Measurements from ENCODE around the gene RIPPLY3.
A peak's percentile ranks its signal among the peaks of the same experiment; 100 is the strongest.

RIPPLY3 gene

DNA sequence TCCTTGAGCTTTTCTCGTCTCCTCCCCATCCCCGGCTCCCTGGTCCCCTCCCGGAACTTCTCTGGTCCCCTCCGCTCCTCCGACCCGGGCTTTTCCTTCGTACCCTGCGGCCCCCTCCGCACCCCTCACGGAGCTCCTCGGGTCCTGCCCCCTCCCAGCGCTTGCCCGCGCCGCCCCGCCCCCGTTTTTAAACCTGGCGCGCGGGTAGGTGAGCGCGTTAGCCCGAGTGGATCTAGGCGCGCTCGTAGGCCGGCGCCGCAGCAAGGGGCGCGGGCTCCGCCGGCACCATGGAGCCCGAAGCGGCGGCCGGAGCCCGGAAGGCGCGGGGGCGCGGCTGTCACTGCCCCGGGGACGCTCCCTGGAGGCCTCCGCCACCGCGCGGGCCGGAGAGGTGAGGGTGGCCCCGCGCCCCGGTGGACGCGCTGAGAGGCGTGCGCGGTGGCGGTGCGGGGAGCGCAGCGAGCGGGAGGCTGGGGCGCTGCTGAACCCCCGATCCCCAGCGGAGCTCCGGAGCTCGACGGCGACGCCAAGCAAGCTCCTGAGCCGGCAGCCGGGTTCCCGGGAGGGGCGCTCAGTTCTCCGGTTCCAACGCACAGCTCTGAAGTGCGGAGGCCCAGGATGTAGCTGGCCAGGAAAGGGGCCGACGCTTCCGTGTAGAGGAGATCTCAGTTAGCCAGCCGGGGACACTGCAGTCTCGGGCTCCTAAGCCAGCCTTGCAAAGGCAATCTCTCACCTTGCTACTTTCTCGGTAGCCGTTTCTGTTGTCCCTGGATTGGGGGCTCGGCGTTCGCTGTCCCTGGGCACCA lies at the start of gene RIPPLY3:
TSS of gene RIPPLY3 (plus strand) at position 217 of the 806 bp plus-strand sequence. CDS start at position 288, 71 bp downstream.
- DNase-seq, result no peak

GRCh38 chr21:36959020-36959835 lies 47.3 kb upstream of the RIPPLY3 start:
- DNase-seq, result peak; percentile 28

GRCh38 chr21:36960676-36961284 lies 45.7 kb upstream of the RIPPLY3 start:
- no peak for DNase-seq

DNA sequence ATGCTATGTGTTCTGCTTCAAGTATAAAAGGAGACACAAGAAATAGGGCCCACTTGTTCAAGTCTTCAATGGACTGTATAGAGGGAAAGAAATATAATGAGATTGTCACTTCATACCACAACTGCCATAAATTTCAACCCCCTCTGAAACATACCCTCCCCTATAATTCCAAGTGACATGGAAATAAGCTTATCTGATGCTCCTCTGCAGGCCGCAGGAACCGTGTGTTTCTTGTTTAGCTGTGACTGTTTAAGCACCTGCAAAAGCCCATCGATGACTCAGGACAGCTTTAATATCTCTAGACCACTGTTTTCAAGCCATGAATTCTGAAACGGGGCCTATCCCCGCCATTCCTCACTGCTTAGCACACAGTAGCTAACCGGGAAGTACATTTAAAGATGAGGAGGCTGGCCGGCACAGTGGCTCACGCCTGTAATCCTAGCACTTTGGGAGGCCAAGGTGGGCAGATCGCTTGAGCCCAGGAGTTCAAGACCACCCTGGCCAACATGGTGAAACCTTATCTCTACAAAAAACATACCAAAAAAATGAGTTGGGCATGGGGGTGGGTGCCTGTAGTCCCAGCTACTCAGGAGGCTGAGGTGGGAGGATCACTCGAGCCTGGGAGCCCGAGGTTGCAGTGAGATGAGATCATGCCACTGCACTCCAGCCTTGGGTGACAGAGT lies 44.3 kb upstream of the RIPPLY3 start:
- DNase-seq, result no peak

- no peak for DNase-seq
These were observed 42.1 kb upstream of the RIPPLY3 start for GRCh38 chr21:36964398-36964797.

- DNase-seq, result no peak
These were observed 41.4 kb upstream of the RIPPLY3 start for GRCh38 chr21:36964827-36965719.

GRCh38 chr21:36965720-36966065 lies 40.8 kb upstream of the RIPPLY3 start:
- no peak for DNase-seq

- peak; percentile 60 for DNase-seq
These were observed 40.3 kb upstream of the RIPPLY3 start, which contains the start of gene HLCS for GRCh38 chr21:36966066-36966820. TSS of gene HLCS (minus strand) at chr21:36966669. CDS start at chr21:36966638, 31 bp downstream.

- no peak for DNase-seq
These were observed 39.4 kb upstream of the RIPPLY3 start for GRCh38 chr21:36966821-36967768.

DNA sequence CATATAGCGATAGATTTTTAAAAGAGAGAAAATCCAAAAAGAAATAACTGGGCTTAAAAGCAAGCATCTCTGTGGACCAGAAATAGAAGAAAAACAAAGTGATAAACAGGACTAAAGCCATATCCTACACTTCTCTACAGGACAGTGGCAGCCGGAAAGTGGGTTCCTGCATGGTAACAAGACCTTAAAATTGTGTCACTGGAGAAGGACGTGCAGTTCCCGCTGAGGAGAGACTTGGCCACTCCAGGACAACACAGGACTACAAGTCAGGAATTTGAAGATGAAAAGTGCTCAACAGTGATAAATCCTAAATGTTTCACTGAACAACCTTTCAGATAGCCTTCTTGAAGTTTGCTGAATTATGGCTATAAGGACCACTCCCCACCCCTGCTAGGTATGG lies 38.1 kb upstream of the RIPPLY3 start:
- no peak for DNase-seq

DNA sequence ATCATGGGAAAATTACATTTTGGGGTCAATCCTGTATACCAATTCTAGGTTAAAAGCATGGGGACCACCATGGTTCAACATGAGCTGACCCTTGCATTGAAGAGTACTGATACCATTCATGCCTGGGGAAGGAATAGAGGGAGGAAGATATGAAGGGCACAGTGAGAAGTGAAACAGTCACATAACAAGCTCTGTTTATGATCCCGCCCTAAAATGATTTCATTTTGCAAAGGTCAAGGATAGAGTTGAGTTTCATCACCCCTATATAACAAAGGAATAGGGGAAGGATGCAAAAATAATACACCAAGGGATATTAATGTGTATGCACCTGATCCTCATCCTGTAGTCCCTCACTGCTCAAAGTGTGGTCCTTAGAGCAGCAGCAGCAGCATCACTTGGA lies 37.5 kb upstream of the RIPPLY3 start:
- DNase-seq, result no peak

DNA sequence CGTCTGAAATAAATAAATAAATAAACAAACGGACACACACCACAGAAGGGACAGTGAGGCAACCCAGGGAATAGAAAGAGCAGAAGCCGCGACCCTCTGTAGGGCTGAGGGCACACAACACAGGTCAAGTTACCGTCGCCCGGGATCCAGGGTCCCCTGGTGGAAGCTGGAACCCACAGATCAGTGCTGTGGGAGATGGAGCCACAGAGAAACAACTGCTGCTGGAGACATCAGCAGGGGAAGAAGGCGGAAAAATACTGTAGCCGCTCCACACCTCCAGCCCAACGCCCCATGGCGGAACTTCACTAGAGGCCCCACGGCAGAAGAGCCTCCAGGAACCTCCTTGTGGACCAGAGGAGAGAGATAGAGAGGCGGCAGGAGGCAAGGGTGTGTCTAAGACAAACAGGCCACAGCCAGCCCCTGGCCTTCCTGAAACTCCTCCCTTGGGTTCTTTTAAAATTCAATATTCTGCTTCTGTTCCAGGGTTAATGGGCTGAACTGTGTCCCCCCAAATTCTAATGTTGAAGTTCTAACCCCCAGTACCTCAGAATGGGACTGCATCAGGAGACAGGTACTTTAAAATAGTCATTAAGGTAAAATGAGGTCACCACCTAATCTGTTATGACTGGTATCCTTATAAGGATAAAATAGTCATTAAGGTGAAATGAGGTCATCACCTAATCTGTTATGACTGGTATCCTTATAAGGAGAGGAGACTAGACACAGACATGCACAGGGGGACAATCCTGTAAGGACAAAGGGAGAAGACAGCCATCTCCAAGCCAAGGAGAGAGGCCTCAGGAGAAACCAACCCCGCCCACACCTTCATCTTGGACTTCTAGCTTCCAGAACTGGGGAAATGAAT lies 32.3 kb upstream of the RIPPLY3 start:
- no peak for DNase-seq

DNA sequence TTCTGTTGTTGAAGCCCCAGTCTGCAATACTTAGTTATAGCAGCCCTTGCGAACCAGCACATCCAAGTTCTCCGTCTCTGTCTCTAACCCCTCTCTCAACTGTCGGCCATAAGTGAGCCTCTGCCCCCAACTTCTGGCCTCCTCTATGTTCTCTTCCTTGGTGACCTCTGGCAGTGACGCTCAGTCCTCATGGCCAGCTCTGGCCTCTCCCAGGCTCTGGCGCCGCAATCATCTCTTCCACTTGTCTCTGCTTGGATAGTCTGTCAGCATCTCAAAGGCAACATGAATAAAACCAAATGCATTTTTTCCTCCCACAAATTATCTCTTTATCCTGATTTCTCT lies 31.7 kb upstream of the RIPPLY3 start:
- DNase-seq, result no peak

DNA sequence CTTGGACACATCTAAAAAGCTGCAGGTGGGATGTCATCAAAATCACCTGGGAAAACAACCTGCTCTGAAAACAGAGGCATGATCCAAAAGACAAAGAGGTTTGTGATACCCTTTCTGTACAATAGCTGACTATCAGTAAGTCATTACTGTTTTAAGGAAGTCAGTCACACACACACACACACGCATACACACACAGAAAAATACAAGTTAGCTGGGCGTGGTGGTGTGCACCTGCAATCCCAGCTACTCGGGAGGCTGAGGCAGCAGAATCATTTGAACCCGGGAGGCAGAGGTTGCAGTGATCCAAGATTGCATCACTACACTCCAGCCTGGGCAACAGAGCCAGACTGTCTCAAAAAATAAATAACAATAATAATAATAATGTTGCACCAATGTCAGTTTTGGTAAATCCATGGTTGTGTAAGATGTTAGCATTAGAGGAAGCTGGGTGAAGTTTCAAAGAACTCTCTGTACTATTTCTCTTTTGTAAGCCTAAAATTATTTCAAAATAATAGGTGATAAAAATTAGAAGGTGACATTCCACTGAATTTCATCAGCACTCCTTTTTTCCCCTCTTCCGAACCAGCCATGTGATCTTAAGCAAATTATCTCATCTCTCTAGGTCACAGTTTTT lies 30.2 kb upstream of the RIPPLY3 start:
- no peak for DNase-seq

DNA sequence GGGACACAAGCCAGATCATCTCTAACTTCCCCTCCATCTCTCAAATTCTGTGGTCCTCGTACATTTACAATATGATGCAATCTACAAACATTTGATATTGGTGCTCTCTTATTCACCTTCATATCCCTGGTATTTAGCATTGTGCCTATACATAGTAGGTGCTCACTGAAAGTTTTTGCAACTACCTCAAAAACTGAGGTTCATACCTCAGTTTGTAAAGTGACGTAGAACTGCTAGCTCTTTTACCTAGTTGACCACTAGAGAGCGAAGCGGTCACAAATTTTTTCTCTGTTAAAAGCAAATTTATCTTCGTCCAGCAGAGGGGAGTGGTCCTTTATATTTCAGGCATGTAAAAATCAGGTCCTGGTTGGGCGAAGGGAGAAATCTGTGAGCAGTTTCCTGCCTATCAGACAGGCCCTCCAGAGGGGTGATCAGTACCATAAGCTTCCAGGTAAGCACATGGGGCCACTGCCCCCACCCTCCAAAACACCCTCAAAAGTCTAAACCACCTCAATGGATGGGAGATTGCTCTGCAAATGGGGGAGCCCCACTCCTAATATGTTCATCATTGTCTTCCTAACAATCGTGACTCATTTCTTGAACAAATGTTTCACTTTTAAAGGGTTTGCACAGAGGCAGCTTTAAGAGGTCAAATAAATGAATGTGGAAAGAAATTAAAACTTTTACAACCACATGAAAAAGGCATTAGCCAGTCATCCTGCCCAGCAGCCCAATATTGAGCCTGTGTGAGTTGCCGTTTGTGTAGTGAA lies 29.4 kb upstream of the RIPPLY3 start:
- DNase-seq, result peak; percentile 58

DNA sequence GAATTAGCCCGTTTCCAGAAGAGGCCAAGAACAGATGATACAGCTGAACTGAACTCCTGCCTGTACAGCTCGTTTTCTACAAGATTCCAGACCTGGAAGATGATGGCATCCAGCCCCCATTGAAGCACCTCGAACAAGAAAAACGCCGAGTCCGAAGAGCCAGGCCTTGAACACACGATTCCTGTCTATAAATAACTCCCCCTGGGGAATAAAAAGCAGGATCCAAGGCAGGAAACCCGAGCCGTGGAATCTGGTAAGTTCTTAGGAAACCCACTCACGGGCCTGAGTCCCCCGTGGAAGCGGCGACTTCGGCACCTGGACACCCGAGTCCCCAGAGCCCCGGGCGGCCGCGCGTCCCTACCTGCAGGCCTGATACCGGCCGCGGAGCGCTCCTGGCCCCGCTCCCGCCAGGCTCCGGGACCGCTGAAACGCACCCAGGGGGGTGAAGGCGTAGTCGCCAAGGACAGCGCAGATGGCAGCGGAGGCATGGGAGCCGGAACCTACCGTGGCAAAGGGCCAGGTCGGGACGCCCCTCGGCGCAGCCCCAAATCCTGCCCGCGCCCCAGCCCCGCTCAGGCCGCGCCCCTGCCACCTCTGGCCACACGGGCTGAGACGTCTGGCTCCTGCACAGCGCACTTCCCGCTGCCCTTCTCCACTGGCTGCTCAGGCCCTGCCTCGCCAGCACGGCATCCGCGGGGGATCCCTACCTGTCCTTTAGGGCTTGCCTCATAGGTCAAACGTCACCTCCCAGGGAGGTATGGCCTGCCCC lies 26.0 kb upstream of the RIPPLY3 start:
- DNase-seq, result no peak

GRCh38 chr21:36981049-36981391 lies 25.5 kb upstream of the RIPPLY3 start:
- no peak for DNase-seq
